ENCODE results near the gene CLUH.
"Not testable (repeated sequence)": the region's sequence is repeated elsewhere in the genome, so short reads cannot be mapped to it uniquely, and the experiment has no call there.

Gene CLUH

DNA sequence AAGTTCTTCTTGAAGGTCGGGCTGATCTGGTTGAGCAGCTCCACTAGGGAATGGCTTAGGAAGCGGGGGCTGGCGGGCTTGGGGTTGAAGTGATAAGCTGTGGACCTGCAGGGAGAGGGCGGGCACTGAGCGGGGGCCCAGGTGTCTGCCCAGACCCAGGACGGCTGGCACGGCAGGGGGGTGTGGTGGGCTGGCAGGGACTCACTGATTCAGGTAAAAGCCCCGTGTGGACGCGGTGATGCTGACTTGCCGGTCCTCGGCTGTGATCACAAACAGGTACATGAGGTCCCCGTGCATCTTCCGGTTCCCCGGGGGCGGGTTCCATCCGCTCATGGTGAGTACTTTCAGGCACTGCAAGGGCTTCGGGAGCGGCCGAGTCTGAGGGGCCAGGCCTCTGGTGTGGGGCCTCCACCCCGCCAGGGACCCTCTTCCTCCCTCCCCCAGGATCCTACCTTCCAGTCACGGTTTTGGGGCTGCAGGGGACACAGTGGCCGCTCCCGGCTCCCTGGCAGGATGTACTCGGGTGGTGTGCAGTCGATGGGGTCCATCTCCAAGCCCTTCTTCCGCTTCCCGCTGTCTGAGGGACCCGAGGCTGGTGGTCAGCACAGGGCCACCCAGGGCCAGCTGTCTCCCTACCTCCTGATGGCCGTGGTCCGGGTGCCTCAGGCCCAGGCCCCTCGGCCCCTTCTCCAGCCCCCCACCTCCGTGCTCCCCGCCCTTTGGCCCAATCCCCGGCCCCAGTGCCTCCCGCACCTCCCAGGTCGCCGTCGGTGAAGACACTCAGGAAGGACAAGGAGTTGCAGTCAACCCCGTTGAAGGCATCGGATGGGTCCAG lies 10.2 kb downstream of the CLUH start:
- in situ Hi-C loops (cut with MboI; ENCODE audit: low sequenced_read_pairs), result no loop called here

- in situ Hi-C loops (cut with MboI; ENCODE audit: low sequenced_read_pairs), result no loop called here
Measured at GRCh38 chr17:2700491-2701141, 10.9 kb downstream of the CLUH start.

GRCh38 chr17:2700030-2700490 lies 11.5 kb downstream of the CLUH start:
- in situ Hi-C loops (cut with MboI; ENCODE audit: low sequenced_read_pairs), result no loop called here

DNA sequence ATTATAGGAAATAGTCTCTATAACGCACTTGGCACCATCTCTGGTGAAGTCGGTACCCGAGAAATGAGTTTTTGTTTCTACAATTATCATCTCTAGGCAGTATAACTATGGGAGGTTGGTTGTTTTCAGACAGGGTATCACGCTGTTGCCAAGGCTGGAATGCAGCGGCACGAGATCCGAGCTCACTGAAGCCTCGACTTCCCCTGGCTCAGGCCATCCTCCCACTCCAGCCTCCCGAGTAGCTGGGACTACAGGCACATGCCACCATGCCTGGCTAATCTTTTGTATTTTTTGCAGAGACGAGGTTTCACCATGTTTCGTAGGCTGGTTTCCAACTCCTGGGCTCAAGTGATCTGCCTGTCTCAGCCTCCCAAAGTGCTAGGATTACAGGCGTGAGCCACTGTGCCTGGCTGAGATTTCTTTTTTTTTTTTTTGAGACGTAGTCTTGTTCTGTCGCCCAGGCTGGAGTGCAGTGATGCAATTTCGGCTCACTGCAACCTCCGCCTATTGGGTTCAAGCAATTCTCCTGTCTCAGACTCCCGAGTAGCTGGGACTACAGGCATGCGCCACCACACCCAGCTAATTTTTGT lies 12.3 kb downstream of the CLUH start:
- in situ Hi-C loops (cut with MboI; ENCODE audit: low sequenced_read_pairs), result not testable (repeated sequence)

GRCh38 chr17:2697611-2698162 lies 13.9 kb downstream of the CLUH start:
- in situ Hi-C loops (cut with MboI; ENCODE audit: low sequenced_read_pairs), result no loop called here

GRCh38 chr17:2695961-2696760 lies 15.4 kb downstream of the CLUH start:
- in situ Hi-C loops (cut with MboI; ENCODE audit: low sequenced_read_pairs), result no loop called here

GRCh38 chr17:2695243-2695960 lies 16.2 kb downstream of the CLUH start:
- in situ Hi-C loops (cut with MboI; ENCODE audit: low sequenced_read_pairs), result no loop called here

GRCh38 chr17:2694381-2695242 lies 17.0 kb downstream of the CLUH start:
- in situ Hi-C loops (cut with MboI; ENCODE audit: low sequenced_read_pairs), result no loop called here

DNA sequence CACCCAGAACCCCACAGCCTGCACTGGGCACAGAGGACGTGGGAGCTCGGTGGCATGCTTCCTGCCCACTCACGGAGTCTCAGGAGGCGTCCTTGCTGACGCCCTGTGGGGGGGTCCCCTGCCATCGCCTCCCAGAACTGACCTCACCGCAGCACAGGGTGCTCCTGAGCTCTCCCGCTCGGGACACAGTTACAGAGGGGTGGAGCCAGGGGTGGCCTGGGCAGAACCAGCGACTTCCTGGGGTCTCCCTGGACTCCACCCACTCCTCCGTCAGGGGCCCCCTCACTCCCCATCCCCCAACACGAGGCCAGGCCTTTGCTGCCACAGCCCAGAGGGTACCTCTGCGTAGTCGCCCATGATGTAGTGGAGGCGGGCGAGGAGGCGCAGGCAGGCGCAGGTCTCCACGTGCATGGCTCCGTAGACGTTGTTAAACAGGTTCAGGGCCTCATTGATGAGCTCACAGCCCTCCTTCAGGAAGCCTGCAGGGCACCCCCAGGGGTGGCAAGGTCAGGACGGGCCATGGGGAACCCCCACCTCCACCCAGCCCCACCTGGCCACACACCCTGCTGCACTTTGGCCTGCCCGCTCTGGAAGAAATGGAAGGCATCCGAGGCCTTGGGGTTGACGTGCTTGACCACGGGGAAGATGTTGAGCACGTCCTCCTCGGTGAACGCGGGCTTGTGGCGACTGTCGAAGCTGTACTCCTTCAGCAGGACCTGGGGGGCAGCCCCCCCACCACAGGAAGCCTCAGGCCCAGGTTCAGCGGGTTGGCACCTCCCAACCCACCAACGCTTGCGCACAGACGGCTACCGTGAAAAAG lies 17.8 kb downstream of the CLUH start:
- in situ Hi-C loops (cut with MboI; ENCODE audit: low sequenced_read_pairs), result no loop called here

- in situ Hi-C loops (cut with MboI; ENCODE audit: low sequenced_read_pairs), result no loop called here
Measured at GRCh38 chr17:2692781-2693135, 18.8 kb downstream of the CLUH start.

GRCh38 chr17:2691965-2692780 lies 19.4 kb downstream of the CLUH start:
- in situ Hi-C loops (cut with MboI; ENCODE audit: low sequenced_read_pairs), result no loop called here

DNA sequence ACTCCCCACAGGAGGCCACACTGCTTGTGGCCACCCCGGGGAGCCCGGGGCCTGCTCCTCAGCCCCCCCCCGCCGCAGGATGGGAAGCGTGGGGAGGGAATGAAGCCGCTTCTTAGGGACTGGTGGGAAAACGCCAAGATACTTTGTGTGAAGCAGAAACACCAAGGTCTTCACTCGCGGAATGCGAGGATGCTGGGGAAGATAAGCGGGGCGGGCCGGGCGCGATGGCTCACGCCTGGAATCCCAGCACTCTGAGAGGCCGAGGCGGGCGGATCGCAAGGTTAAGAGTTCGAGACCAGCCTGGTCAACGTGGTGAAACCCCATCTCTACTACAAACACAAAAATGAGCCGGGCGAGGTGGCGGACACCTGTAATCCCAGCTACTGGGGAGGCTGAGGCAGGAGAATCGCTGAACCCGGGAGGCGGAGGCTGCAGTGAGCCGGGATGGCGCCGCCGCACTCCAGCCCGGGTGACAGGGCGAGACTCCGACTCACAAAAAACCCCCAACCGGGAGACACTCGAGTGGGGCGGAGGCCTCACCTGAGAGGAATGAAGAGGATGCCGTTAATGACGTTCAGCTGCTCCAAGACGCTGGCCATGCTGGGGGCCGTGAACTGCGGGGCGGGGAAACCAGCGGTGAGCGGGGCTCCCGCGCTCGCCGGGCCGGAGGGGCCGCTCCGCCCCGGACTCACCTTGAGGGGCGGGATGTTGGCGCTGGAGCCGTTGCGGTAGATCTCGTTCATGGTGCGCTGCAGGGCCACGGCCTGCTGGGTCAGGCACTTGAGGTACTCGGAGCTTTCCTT lies 20.3 kb downstream of the CLUH start:
- in situ Hi-C loops (cut with MboI; ENCODE audit: low sequenced_read_pairs), result no loop called here

- in situ Hi-C loops (cut with MboI; ENCODE audit: low sequenced_read_pairs), result no loop called here
Measured at GRCh38 chr17:2690165-2691068, 21.1 kb downstream of the CLUH start.

GRCh38 chr17:2689411-2690164 lies 22.0 kb downstream of the CLUH start:
- in situ Hi-C loops (cut with MboI; ENCODE audit: low sequenced_read_pairs), result no loop called here
